ENCODE measurements around the gene APOA1.

Gene APOA1

GRCh38 chr11:116833816-116834534, 3.4 kb downstream of the APOA1 start:
- DNase-seq (ENCODE audit: low read depth) = no peak

- DNase-seq (ENCODE audit: low read depth) = no peak
Observed at GRCh38 chr11:116833491-116833815, 4.0 kb downstream of the APOA1 start.

- DNase-seq (ENCODE audit: low read depth) = no peak
Observed at GRCh38 chr11:116832350-116833290, 4.8 kb downstream of the APOA1 start.

GRCh38 chr11:116831790-116832349, 5.6 kb downstream of the APOA1 start:
- no peak for DNase-seq (ENCODE audit: low read depth)

GRCh38 chr11:116830184-116830912, 7.1 kb downstream of the APOA1 start:
- DNase-seq (ENCODE audit: low read depth) = no peak

GRCh38 chr11:116829525-116830183, 7.8 kb downstream of the APOA1 start, which contains the start of gene APOC3:
Gene APOC3, plus strand, starts transcription at chr11:116829907. Its CDS starts 676 bp downstream, at chr11:116830583.
- peak; percentile 67 for DNase-seq (ENCODE audit: low read depth)

GRCh38 chr11:116828632-116829524, 8.5 kb downstream of the APOA1 start:
- no peak for DNase-seq (ENCODE audit: low read depth)

GRCh38 chr11:116827461-116827860, 10.0 kb downstream of the APOA1 start:
- DNase-seq (ENCODE audit: low read depth) = no peak

- DNase-seq (ENCODE audit: low read depth) = no peak
Observed at GRCh38 chr11:116826751-116827431, 10.5 kb downstream of the APOA1 start.

GRCh38 chr11:116825854-116826750, 11.3 kb downstream of the APOA1 start:
- no peak for DNase-seq (ENCODE audit: low read depth)

- DNase-seq (ENCODE audit: low read depth) = no peak
Observed at GRCh38 chr11:116825434-116825833, 12.0 kb downstream of the APOA1 start.

GRCh38 chr11:116823031-116823843, 14.2 kb downstream of the APOA1 start, which contains the start of gene APOA4:
Gene APOA4, minus strand, starts transcription at chr11:116823304. Its CDS starts 113 bp downstream, at chr11:116823191.
- no peak for DNase-seq (ENCODE audit: low read depth)

- DNase-seq (ENCODE audit: low read depth) = no peak
Observed at GRCh38 chr11:116822575-116822974, 14.8 kb downstream of the APOA1 start.

GRCh38 chr11:116821050-116821918, 16.1 kb downstream of the APOA1 start:
- no peak for DNase-seq (ENCODE audit: low read depth)

- no peak for DNase-seq (ENCODE audit: low read depth)
Observed at GRCh38 chr11:116819049-116819448, 18.4 kb downstream of the APOA1 start.

GRCh38 chr11:116814502-116814901, 22.9 kb downstream of the APOA1 start:
- DNase-seq (ENCODE audit: low read depth) = no peak
